ENCODE results near the gene TSHZ2.
"Not testable (repeated sequence)": the region's sequence is repeated elsewhere in the genome, so short reads cannot be mapped to it uniquely, and the experiment has no call there.

Gene TSHZ2

GRCh38 chr20:53493311-53493857, 521.2 kb downstream of the TSHZ2 start:
- DNase-seq: no peak

- DNase-seq: no peak
Observed at GRCh38 chr20:53494753-53495152, 522.6 kb downstream of the TSHZ2 start.

GRCh38 chr20:53495398-53496092, 523.4 kb downstream of the TSHZ2 start:
- no peak for DNase-seq

- DNase-seq: no peak
Observed at GRCh38 chr20:53497246-53497645, 525.1 kb downstream of the TSHZ2 start.

GRCh38 chr20:53498341-53498740, 526.2 kb downstream of the TSHZ2 start:
- no peak for DNase-seq

- no peak for DNase-seq
Observed at GRCh38 chr20:53500651-53501050, 528.5 kb downstream of the TSHZ2 start.

GRCh38 chr20:53502820-53503219, 530.7 kb downstream of the TSHZ2 start:
- no peak for DNase-seq

GRCh38 chr20:53503517-53503919, 531.4 kb downstream of the TSHZ2 start:
- DNase-seq: no peak

- DNase-seq: not testable (repeated sequence)
Observed at GRCh38 chr20:53504106-53504505, 531.9 kb downstream of the TSHZ2 start.

GRCh38 chr20:53510262-53510661, 538.1 kb downstream of the TSHZ2 start:
- DNase-seq: no peak

GRCh38 chr20:53510704-53511103, 538.5 kb downstream of the TSHZ2 start:
- no peak for DNase-seq

GRCh38 chr20:53512076-53512475, 539.9 kb downstream of the TSHZ2 start:
- no peak for DNase-seq

GRCh38 chr20:53513168-53513488, 541.0 kb downstream of the TSHZ2 start:
- no peak for DNase-seq

- DNase-seq: no peak
Observed at GRCh38 chr20:53513489-53514298, 541.5 kb downstream of the TSHZ2 start.

GRCh38 chr20:53515749-53516148, 543.6 kb downstream of the TSHZ2 start:
- DNase-seq: no peak

- DNase-seq: no peak
Observed at GRCh38 chr20:53517146-53517545, 545.0 kb downstream of the TSHZ2 start.

GRCh38 chr20:53521421-53521820, 549.3 kb downstream of the TSHZ2 start:
- DNase-seq: not testable (repeated sequence)

GRCh38 chr20:53522026-53522425, 549.9 kb downstream of the TSHZ2 start:
- no peak for DNase-seq

GRCh38 chr20:53522696-53523095, 550.5 kb downstream of the TSHZ2 start:
- no peak for DNase-seq

- not testable (repeated sequence) for DNase-seq
Observed at GRCh38 chr20:53523615-53524014, 551.5 kb downstream of the TSHZ2 start.

GRCh38 chr20:53524589-53525312, 552.6 kb downstream of the TSHZ2 start:
- no peak for DNase-seq

GRCh38 chr20:53527196-53527595, 555.0 kb downstream of the TSHZ2 start:
- DNase-seq: no peak

GRCh38 chr20:53529658-53530057, 557.5 kb downstream of the TSHZ2 start:
- DNase-seq: no peak

GRCh38 chr20:53530440-53530839, 558.3 kb downstream of the TSHZ2 start:
- no peak for DNase-seq
